ENCODE results near the gene MECR.

The MECR gene

DNA sequence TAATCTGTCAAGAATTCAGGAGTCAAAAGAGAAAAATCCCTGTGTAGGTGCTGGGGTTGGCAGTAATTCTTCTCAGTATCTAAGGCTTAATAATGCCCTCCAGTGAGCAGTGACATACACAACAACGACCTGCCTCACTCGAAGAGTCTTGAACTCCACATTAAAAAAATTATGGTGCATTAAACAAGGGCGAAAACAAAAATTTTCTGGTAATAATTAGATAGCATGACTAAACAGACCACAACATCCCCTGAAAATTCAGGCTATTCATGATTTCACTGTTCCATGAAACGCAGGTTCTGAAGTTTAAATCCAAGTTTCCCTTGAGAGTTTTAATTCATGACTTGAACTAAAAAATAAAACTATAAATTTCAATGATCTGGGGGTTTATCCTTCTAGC, 54.2 kb downstream of the MECR start:
- no peak for DNase-seq (ENCODE audit: low read depth)
- no peak overlapping the region for H3K4me3 ChIP-seq (ENCODE audit: low read depth, low read length)
- TF ChIP-seq, protein P1, sequence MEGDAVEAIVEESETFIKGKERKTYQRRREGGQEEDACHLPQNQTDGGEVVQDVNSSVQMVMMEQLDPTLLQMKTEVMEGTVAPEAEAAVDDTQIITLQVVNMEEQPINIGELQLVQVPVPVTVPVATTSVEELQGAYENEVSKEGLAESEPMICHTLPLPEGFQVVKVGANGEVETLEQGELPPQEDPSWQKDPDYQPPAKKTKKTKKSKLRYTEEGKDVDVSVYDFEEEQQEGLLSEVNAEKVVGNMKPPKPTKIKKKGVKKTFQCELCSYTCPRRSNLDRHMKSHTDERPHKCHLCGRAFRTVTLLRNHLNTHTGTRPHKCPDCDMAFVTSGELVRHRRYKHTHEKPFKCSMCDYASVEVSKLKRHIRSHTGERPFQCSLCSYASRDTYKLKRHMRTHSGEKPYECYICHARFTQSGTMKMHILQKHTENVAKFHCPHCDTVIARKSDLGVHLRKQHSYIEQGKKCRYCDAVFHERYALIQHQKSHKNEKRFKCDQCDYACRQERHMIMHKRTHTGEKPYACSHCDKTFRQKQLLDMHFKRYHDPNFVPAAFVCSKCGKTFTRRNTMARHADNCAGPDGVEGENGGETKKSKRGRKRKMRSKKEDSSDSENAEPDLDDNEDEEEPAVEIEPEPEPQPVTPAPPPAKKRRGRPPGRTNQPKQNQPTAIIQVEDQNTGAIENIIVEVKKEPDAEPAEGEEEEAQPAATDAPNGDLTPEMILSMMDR (IDR thresholded peaks at IDR 0.05; ENCODE audit: control insufficient read depth, extremely low read depth, insufficient read depth) = no peak

DNA sequence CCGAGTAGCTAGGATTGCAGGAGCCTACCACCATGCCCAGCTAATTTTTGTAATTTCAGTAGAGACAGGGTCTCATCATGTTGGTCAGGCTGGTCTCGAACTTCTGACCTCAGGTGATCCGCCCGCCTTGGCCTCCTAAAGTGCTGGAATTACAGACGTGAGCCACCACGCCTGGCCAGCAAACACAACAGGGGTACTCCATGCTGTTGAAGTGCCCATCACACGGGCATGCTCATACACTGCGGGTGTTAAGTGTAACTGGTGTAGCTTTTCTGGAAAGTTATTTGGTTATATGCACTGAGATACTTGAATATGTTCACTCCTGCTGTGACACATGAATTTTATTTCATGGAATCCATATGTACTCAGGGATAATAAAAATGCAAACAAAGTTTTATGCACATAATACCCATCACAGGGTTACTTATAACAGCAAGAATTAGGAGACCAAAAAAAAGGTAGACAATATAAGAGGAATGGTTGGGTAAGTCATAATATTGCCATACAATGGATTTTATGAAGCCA, 58.3 kb downstream of the MECR start:
- H3K4me3 ChIP-seq (ENCODE audit: low read depth, low read length) = no peak overlapping the region
- TF ChIP-seq, protein P1 (IDR thresholded peaks at IDR 0.05; ENCODE audit: control insufficient read depth, extremely low read depth, insufficient read depth) = no peak
- DNase-seq (ENCODE audit: low read depth) = no peak

DNA sequence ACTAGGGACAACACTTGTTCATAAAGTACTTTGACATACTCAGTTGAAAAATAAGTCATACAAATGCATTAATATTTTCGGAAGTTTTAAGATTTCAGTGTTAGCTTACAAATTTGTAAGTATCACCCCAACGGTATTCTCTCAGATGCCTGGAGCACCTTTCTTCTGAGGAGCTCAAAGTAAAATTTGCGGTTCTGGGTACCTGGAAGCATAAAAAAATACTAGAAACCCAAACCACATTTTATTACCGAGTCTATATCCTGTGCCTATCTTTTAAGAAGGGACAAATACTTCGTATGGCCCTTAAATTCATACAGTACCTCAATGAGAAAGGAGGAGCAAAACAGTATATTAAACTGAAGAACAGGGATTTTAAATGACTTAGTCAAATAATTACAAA, 59.2 kb downstream of the MECR start:
- no peak overlapping the region for H3K4me3 ChIP-seq (ENCODE audit: low read depth, low read length)
- TF ChIP-seq, protein P1 (IDR thresholded peaks at IDR 0.05; ENCODE audit: control insufficient read depth, extremely low read depth, insufficient read depth) = no peak
- DNase-seq (ENCODE audit: low read depth) = no peak

DNA sequence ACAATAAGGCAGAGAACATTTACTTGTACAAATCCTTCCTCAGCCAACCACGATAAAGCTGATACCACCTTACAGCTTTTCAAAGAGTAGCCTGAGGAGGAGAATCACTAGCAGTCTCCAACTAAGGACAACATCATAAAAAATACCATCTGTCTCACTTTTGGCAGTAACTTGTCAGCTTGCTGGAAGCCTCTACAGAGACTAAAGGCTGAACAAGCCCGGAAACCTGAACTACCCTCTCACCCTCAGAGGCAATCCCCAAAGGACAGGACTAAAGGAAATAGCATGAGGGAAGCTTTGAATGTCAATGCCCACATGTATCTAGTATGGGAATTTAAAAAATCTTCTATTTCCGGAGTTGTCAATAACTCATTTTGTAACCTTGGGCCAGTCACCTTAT, 59.6 kb downstream of the MECR start:
- TF ChIP-seq, protein P1 (IDR thresholded peaks at IDR 0.05; ENCODE audit: control insufficient read depth, extremely low read depth, insufficient read depth) = no peak
- peak; percentile 50 for DNase-seq (ENCODE audit: low read depth)
- no peak overlapping the region for H3K4me3 ChIP-seq (ENCODE audit: low read depth, low read length)

DNA sequence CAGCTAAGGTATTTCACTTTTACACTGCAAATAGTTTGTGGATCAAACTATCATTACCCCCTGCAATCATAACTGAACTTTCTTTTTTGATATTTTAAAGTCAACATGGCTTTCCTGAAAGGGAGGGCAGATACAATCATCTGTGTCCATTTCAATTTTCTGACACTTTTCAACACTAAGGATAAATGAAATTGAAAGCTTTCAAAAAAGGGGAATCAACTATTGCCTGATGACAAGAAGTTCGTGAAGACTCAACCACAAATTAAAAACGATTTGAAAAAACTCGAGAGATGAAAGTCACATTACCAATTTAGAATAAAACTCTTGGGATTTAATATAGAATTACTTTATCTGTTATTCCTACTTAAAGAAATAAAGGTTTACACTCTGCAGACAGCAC, 60.8 kb downstream of the MECR start:
- TF ChIP-seq, protein P1 (IDR thresholded peaks at IDR 0.05; ENCODE audit: control insufficient read depth, extremely low read depth, insufficient read depth) = no peak
- H3K4me3 ChIP-seq (ENCODE audit: low read depth, low read length) = no peak overlapping the region
- no peak for DNase-seq (ENCODE audit: low read depth)

DNA sequence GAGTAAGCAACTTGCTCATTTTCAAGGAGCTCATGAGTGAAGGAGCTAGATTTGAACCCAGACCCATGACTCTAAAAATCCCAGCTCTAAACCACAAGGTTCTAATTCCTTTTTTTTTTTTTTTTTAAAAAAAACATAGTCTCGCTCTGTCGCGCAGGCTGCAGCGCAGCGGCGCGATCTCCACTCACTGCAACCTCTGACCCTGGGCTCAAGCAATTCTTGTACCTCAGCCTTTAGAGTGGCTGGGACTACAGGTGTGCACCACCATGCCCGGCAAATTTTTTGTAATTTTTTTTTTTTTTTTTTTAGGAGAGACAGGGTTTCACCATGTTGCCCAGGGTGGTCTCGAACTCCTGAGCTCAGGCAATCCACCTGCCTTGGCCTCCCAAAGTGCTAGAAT, 62.8 kb downstream of the MECR start:
- no peak overlapping the region for H3K4me3 ChIP-seq (ENCODE audit: low read depth, low read length)
- TF ChIP-seq, protein P1 (IDR thresholded peaks at IDR 0.05; ENCODE audit: control insufficient read depth, extremely low read depth, insufficient read depth) = no peak
- DNase-seq (ENCODE audit: low read depth) = no peak

DNA sequence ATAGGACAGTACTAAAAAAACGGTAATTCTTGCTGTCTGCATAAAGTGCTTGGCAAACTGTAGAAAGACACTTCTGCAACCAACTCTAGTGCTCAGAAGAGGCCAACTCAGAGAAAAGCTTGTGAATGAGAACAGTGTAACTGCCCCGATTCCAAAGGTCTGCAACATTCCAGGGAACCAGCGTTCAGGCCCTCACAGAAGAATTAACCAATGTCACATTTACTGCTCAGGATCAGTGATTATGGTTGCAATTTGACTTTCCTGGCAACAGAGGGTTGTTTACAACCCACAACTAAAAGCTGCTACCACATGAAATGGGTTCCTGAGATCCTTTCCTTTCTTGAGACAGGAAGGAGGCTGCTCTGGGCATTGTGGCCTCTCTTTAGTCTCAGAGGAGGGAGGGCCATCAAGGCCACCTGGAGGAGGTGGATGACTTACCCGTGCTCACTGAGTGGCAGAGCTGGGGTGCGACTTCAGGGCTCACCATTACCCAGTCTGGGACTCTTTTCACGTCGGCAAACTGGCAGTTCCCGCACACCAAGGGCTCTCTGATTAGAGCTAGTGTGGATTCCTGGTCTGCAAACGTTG, 64.3 kb downstream of the MECR start:
- no peak for DNase-seq (ENCODE audit: low read depth)
- no peak overlapping the region for H3K4me3 ChIP-seq (ENCODE audit: low read depth, low read length)
- TF ChIP-seq, protein P1 (IDR thresholded peaks at IDR 0.05; ENCODE audit: control insufficient read depth, extremely low read depth, insufficient read depth) = no peak

All from LNCaP clone FGC (cell line).